SK-N-SH (cell line): ENCODE results near the gene STK17B.

Source experiments
- CTCF ChIP-seq: fragments of 200-600 bp; sonication (generic); IDR thresholded peaks from 2 replicates; pipeline ENCODE4 v1.6.1; 2017; ENCODE audit warnings: antibody characterized with exemption, mild to moderate bottlenecking, moderate library complexity
- ELF1 ChIP-seq: IDR thresholded peaks from 2 replicates; pipeline ENCODE4 v1.4.0; 2012
- EZH2phosphoT487 ChIP-seq: fragments of 200-600 bp; sonication (generic); IDR thresholded peaks from 2 replicates; pipeline ENCODE4 v1.6.1; 2017; ENCODE audit warnings: low read depth, mixed run types, mild to moderate bottlenecking, antibody characterized with exemption, moderate library complexity, borderline replicate concordance
- FOSL2 ChIP-seq: IDR thresholded peaks from 2 replicates; pipeline ENCODE4 v1.4.0; 2012; ENCODE audit warnings: low read depth, mild to moderate bottlenecking, moderate library complexity, borderline replicate concordance
- POLR2AphosphoS5 ChIP-seq: IDR thresholded peaks from 2 replicates; pipeline ENCODE4 v1.6.1; 2012; ENCODE audit warnings: low read depth, low read length
- RAD21 ChIP-seq: IDR thresholded peaks from 2 replicates; pipeline ENCODE4 v1.6.1; 2012; ENCODE audit warnings: mild to moderate bottlenecking, low read length
- REST ChIP-seq: IDR thresholded peaks from 2 replicates; pipeline ENCODE4 v1.6.1; 2012; ENCODE audit warnings: mild to moderate bottlenecking, low read depth, low read length, moderate library complexity
- USF1 ChIP-seq: IDR thresholded peaks from 2 replicates; pipeline ENCODE4 v1.4.0; 2012; ENCODE audit warnings: low read depth, borderline replicate concordance
- USF2 ChIP-seq: fragments of 150-350 bp; IDR thresholded peaks from 2 replicates; pipeline ENCODE4 v1.6.1; 2017; ENCODE audit warnings: antibody characterized with exemption, low read length, low read depth, borderline replicate concordance
- ZBTB33 ChIP-seq: IDR thresholded peaks from 2 replicates; pipeline ENCODE4 v1.4.0; 2012; ENCODE audit warnings: low read depth, borderline replicate concordance

GRCh38 chr2:196213252-196213980 is 42.0 kb upstream of the STK17B start:
- TF ChIP-seq CTCF: no peak
- TF ChIP-seq ZBTB33: no peak
- no peak for TF ChIP-seq USF1
- TF ChIP-seq EZH2phosphoT487: no peak
- no peak for TF ChIP-seq USF2
- no peak for TF ChIP-seq FOSL2
- no peak for TF ChIP-seq REST
- no peak for TF ChIP-seq ELF1
- no peak for TF ChIP-seq POLR2AphosphoS5
- no peak for TF ChIP-seq RAD21
